Body of pancreas (tissue), 4 donors: ENCODE results near the gene CENPM. TPM values are rescaled to one million over a fixed set of nuclear protein-coding genes. Genes with fewer than 3 reads are reported as not detected.

Source experiments
- ATAC-seq: fragments of 150-250 bp; one replicate; pipeline ENCODE4 v1.9.1; 2016
- DNase-seq, 4 donors: peaks; one replicate each; pipeline ENCODE4 v3.0.0-alpha.2; 2019
- H3K27ac ChIP-seq, 4 donors: fragments of 200-600 bp; sonication (generic); 1 replicate in 3 of 4; 2 replicates in 1 of 4; pipeline versions ENCODE4 v1.5.1 to v1.6.1; 2016 to 2019; ENCODE audit warnings: mild to moderate bottlenecking in 1 of 4, mixed read lengths in 1 of 4, moderate library complexity in 1 of 4
- H3K27me3 ChIP-seq, 2 donors: fragments of 200-600 bp; sonication (generic); one replicate each; pipeline ENCODE4 v1.6.0; 2016; ENCODE audit warnings: mild to moderate bottlenecking in 1 of 2
- H3K36me3 ChIP-seq, 2 donors: fragments of 200-600 bp; sonication (generic); replicated peaks in 1 of 2; 2 replicates each; pipeline ENCODE4 v1.5.1; 2016; ENCODE audit warnings: low read depth in 2 of 2; ENCODE audit not compliant: insufficient read depth in 1 of 2
- H3K4me1 ChIP-seq: fragments of 200-600 bp; sonication (generic); one replicate; pipeline ENCODE4 v1.6.0; 2016
- H3K4me3 ChIP-seq, 2 donors: fragments of 200-600 bp; sonication (generic); 1 replicate in 1 of 2; 2 replicates in 1 of 2; pipeline ENCODE4 v1.5.1; 2016 to 2019
- H3K9me3 ChIP-seq, 3 donors: fragments of 200-600 bp; sonication (generic); 1 replicate in 2 of 3; 2 replicates in 1 of 3; pipeline ENCODE4 v1.5.1; 2016
- CTCF ChIP-seq, 7 experiments: fragments of 450-650 bp in 4 of 7; fragments of 200-600 bp in 3 of 7; sonication (generic) in 3 of 7; IDR thresholded peaks; one replicate each; pipeline ENCODE4 v1.5.1; 2016 to 2019; ENCODE audit warnings: antibody characterized with exemption in 7 of 7
- POLR2A ChIP-seq, 3 donors: fragments of 450-650 bp; IDR thresholded peaks; one replicate each; pipeline ENCODE4 v1.6.1; 2016; ENCODE audit warnings: antibody characterized with exemption in 3 of 3, mild to moderate bottlenecking in 2 of 3
- WGBS, 2 donors: methylation state at CpG; one replicate each; pipeline ENCODE4 v1.1.5; 2017; 5-methylcytosine and 5-hydroxymethylcytosine counted together
- intact Hi-C: fragments of 100-400 bp; cut with DNase I; formaldehyde crosslinking; loops from one replicate; pipeline ENCODE4 v1.15.1; 2023
- total RNA-seq, 2 donors: library from RNA; depleted of rRNA; stranded (reverse); fragments of >200 nt; gene quantifications; one replicate each; pipeline ENCODE4 v1.1.0, GENCODE V29; 2016

Gene CENPM, protein sequence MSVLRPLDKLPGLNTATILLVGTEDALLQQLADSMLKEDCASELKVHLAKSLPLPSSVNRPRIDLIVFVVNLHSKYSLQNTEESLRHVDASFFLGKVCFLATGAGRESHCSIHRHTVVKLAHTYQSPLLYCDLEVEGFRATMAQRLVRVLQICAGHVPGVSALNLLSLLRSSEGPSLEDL
- total RNA-seq = not detected

DNA sequence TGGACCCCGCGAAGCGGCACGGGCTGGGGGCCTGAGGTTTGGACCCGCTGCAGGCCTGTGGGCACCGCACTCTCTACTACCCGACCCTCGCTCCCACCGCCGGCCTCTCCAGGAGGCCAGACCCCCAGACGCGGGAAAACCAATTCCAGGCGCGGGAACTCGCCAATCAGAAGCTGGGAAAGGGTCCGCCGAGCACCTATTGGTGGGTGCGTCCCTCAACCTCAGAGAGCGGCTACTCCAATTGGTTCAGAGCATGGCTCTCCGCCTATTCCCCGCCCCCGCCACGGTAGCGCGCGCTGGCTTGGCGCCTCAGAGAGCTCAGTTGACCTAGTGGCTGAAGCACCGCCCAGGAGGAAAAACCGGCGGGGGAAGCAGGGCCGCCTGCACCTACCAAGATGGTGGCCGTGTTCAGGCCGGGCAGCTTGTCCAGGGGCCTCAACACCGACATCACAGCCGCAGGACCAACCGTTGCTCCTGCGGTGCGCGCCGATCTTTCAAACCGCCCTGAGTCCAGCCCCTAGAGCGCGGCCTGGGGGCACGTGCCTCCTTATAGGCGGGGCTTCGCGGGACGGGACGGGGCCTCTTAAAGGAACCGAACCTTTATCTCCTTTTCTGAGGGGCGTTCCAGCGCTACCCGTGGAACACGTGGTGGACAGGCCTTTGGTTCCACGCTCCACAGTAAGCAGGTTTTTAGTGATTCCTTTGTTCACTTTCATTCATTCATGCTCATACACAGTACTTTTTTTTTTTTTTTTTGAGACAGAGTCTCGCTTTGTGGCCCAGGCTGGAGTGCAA, at the start of gene CENPM:
Gene CENPM (minus strand): TSS at position 524 of the 795 bp plus-strand sequence. CDS start 76 bp downstream, at position 448.
- 1 to 2% methylated on average over 23 to 55 of the region's 56 CpGs for WGBS, 2 donors
- H3K27ac ChIP-seq = peak within 1 kb of the TSS in 3 of 4 donors; percentile 45 to 58 (median 51)

GRCh38 chr22:41995211-41995610, 48.3 kb upstream of the CENPM start:
- intact Hi-C loops = no loop called here
- Histone ChIP-seq H3K27ac (no peak overlapping the region), H3K27me3 (no peaks in the 10 kb centered on the region), H3K36me3 (no peaks in the 10 kb centered on the region), H3K9me3 (no peaks in the 10 kb centered on the region), H3K4me1 (peaks cover 13% of the 10 kb centered on the region), H3K4me3 (no peak overlapping the region)
- WGBS, 2 donors = 52 to 53% methylated on average over 3 of the region's 3 CpGs
- ATAC-seq = no peak
- TF ChIP-seq CTCF (IDR thresholded peaks at IDR 0.05) (no peak), POLR2A (IDR thresholded peaks at IDR 0.05) (no peak)
- no peak for DNase-seq

More for the DNA sequence above, at the start of gene CENPM:
- peak within 1 kb of the TSS; percentile 24 to 34 for H3K4me3 ChIP-seq
- no peaks in the 10 kb centered on the region for H3K36me3 ChIP-seq
- peak; percentile 90 to 94 (median 92) for DNase-seq
- no peaks in the 10 kb centered on the region for H3K9me3 ChIP-seq
- TF ChIP-seq CTCF (IDR thresholded peaks at IDR 0.05) (peak in 4 of 7 experiments; percentile 7 to 29 (median 14)), POLR2A (IDR thresholded peaks at IDR 0.05) (no peak)
- intact Hi-C loops = loop anchor here (10.0 kb wide), 1 partner anchor 242 kb away; no protein-coding TSS in a partner anchor
- peak; percentile 98 for ATAC-seq
- peaks cover 15% of the 10 kb centered on the region for H3K4me1 ChIP-seq
- no peaks in the 10 kb centered on the region for H3K27me3 ChIP-seq

DNA sequence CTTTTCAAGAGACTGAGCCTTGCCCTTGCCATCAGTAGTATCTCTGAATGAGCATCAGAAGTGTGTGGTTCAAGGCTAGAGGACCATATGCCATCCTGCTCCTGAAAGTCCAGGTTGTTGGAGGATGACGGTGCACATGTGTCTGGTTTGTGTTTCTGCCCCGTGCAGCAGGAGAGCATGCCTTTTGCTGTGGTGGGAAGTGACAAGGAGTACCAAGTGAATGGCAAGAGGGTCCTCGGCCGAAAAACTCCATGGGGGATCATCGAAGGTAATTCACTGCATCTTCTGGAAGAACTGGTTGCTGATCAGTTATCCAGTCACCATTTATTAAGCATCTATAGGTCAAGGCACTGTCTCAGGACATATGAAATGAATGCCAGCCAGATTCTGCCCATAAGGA, 45.5 kb upstream of the CENPM start:
- DNase-seq (no peak), ATAC-seq (no peak)
- intact Hi-C loops = no loop called here
- Histone ChIP-seq H3K9me3 (no peaks in the 10 kb centered on the region), H3K4me1 (no peaks in the 10 kb centered on the region), H3K27ac (no peak overlapping the region), H3K36me3 (no peaks in the 10 kb centered on the region), H3K4me3 (no peak overlapping the region), H3K27me3 (no peaks in the 10 kb centered on the region)
- WGBS, 2 donors = 85 to 86% methylated on average over 5 of the region's 5 CpGs
- TF ChIP-seq POLR2A (IDR thresholded peaks at IDR 0.05) (no peak), CTCF (IDR thresholded peaks at IDR 0.05) (no peak)

DNA sequence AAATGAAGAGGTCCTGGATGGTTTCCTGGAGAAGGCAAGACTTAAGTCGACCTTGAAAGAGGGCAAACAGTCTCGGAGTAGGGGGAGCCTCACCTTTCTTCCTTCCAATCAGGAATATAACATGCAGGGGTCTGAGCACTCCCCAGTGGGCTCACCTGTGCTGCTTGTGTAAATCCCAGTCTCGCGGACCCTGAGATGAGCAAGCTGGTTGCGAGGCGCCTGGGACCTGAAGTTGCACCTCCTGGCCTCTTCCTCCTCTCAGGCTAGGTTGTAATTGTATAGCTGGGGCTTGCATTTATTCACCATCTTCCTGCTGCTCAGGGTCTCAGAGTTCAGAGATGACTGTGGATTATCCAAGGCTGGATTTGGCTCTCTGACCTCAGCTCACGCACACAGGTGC, 44.2 kb upstream of the CENPM start:
- intact Hi-C loops = no loop called here
- DNase-seq = no peak
- no peaks in the 10 kb centered on the region for H3K36me3 ChIP-seq
- no peaks in the 10 kb centered on the region for H3K27me3 ChIP-seq
- WGBS, 2 donors = 72 to 76% methylated on average over 7 of the region's 7 CpGs
- no peaks in the 10 kb centered on the region for H3K4me1 ChIP-seq
- H3K4me3 ChIP-seq = no peak overlapping the region
- H3K27ac ChIP-seq = no peak overlapping the region
- no peak for TF ChIP-seq POLR2A (IDR thresholded peaks at IDR 0.05)
- TF ChIP-seq CTCF (IDR thresholded peaks at IDR 0.05) = no peak
- no peaks in the 10 kb centered on the region for H3K9me3 ChIP-seq
- no peak for ATAC-seq
